Ammon's horn (tissue), 1 donor: ENCODE data around the gene VPS4A.

Experiments
- DNase-seq: peaks from one replicate; pipeline ENCODE4 v3.0.0-alpha.2; 2016; ENCODE audit warnings: low spot score

The VPS4A gene

DNA sequence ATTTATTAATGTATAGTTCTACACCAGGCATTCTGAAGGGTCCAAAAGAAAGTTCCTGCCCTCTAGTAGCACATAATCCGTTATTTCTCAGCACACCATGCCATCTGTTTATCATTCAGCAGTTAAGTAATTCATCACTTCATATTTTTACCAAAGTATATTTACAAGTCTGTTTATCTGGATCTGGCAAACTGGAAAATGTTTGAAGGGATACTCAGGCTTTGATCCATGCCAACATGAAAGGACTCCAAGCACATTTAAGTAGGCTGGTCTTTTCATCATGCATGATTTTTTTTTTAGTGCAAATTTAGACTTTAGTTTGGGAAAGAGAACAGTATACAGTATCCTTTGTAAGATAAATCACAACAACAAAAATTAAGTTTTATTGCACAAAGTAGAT is 4.1 kb upstream of the VPS4A start:
- DNase-seq: no peak

DNA sequence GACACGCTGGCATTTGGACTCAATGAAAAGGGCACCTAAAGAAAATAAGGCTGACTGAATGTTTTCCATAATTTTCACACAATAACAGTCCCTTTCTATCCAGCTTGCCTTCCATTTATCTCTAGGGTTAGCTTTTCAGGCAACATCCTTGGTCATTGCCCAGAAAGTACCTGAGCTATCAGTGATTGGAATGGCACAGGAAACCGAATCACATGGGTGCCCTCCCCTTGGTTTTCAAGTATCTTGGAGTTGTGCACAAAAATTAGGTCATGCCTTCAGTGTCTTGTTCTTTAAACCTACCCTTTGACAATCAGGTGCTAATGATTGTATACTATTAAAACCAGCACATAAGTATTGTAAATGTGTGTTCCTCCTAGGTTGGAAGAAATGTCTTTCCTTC is 3.3 kb upstream of the VPS4A start:
- DNase-seq: no peak

- DNase-seq: peak; percentile 82
Observed at GRCh38 chr16:69309316-69309715, 1.8 kb upstream of the VPS4A start.

DNA sequence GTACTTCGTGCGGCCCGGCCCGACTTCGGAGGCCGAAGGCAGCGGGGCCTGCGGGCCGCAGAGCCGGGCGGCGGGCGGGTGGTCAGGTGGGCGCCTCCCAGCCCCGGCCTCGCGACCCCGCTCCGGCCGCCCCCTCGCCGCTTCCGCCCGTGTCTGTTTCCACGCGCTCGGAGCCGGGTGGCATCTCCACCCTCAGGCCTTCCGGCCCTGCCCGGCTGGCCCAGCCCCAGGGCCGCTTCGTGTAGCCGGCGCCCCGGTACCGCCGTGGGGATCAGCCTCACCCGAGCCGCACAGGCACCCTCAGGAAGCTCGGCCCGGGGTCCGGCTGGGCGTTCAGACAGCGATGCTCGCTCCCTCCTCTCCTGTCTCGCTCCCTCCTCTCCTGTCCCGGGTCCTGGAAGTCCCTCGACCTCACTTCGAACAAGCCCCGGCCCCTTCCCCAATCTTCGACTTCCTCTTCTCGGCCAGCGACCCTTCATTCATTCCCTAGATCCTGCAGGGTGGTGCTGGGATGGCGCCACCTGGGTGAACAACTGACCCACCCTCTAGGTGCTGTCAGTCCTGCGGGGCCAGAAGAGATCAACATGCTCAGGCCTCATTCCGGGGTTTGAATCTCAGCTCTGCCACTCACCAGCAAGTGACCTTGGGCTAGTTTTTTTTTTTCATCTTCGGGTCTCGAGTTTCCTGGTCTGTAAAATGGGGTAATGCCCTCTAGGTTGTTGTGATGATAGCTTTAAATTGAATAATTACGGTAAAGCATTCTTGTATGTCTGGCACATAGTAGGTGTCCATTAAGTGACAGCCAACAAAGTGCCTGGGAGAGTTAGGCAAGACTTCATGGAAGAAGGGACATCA is 610 bp downstream of the VPS4A start:
- DNase-seq: no peak

- no peak for DNase-seq
Observed at GRCh38 chr16:69313469-69313868, 2.3 kb downstream of the VPS4A start.

GRCh38 chr16:69314534-69314933 is 3.4 kb downstream of the VPS4A start:
- DNase-seq: no peak

GRCh38 chr16:69315486-69316311 is 4.5 kb downstream of the VPS4A start:
- DNase-seq: no peak

- DNase-seq: no peak
Observed at GRCh38 chr16:69316595-69317034, 5.5 kb downstream of the VPS4A start.

- DNase-seq: no peak
Observed at GRCh38 chr16:69318177-69318910, 7.2 kb downstream of the VPS4A start.

DNA sequence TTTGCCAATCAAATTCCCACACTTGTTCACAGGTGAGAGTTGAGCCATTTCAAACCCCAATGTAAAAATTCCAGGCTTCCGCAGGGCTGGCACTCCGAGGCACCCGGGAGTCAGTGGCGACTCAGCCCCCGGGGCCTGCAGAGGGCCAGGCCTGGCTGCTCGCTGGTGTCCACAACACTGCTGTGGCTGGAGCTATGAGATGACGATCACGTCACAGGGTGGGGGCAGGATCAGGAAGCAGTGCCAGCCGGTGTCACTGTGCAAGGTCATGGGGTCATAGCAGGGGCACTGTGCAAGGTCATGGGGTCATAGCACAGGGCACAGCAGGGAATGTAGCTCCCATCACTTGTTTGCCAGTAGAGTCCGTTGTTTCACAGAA is 7.8 kb downstream of the VPS4A start:
- DNase-seq: no peak

DNA sequence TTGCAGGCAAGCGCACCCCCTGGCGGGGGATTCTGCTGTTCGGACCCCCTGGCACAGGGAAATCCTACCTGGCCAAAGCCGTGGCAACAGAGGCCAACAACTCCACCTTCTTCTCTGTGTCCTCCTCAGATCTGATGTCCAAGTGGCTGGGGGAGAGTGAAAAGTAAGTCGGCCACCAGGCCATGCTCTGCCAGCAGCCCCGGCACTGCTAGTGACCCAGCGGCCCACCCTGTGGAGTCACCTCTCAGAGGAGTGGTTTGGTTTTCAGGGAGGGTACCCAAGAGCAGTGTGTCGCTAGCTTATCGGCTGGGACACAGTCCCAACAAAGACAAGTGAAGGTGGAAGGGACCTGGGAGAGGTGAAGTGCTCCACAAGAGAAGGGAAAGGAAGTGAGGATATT is 8.2 kb downstream of the VPS4A start:
- DNase-seq: no peak

DNA sequence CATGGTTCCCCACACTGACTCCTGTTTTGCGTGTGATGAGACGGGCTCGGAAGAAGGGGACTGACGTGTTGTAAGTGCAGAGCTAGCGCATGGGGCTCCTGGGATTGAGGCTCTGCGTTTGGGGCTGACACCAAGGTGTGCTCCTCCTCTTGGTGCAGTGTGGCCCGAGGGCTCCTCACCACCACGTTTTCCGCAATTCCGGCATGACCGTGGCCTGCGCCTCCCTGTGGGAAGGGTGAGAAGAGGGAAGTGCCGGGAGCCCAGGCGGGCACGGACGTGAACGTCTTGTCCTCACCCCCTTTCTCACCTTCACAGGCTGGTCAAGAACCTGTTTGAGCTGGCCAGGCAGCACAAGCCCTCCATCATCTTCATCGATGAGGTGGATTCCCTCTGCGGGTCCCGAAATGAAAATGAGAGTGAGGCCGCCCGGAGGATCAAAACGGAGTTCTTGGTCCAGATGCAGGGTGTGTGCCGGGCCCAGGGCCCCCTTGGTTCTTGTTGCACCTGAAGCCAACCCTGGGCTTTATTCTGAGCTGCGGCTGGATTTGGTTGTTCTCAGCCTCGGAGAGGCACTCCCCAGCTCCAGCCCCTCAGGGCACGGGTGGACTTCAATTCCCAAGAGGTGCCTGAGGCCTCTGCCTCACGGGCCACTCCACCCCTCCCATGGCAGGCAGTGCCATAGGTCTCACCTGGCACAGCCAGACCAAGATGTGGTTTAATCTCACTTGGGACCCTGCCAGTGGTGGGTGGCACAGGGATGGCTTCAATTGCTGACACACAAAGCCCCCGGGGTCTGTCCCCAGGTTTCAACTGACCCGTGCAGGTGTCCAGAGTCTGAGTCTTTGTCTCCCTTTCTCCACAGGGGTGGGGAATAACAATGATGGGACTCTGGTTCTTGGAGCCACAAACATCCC is 8.9 kb downstream of the VPS4A start:
- no peak for DNase-seq

DNA sequence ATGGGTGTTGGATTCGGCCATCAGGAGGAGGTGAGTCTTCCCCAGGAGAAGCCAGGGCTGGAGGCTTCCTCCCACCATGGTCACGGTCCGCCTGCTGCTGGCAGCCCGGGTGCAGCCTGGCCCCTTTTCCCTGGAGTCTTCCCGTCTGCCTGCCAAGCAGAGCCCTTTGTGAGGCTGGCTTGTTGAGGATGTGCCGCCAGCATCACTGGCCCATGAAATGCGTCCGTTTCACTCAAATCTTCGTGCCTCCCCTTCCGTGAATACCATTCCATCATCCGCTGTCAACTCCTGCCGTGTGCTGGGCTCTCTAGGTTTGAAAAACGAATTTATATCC is 9.6 kb downstream of the VPS4A start:
- no peak for DNase-seq

DNA sequence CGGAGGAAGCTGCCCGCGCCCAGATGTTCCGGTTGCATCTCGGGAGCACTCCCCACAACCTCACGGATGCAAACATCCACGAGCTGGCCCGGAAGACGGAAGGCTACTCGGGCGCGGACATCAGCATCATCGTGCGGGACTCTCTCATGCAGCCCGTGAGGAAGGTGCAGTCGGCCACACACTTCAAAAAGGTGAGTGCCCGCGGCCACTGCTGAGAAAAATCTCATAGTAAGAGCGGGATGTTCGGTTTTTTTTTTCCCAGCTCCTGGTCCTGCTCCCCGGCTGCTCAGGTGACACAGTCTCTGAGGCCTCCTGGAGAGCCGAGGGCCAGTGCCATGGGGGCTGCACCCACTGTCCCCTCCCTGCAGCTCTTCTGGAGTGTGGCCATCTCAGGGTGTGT is 9.9 kb downstream of the VPS4A start:
- no peak for DNase-seq

DNA sequence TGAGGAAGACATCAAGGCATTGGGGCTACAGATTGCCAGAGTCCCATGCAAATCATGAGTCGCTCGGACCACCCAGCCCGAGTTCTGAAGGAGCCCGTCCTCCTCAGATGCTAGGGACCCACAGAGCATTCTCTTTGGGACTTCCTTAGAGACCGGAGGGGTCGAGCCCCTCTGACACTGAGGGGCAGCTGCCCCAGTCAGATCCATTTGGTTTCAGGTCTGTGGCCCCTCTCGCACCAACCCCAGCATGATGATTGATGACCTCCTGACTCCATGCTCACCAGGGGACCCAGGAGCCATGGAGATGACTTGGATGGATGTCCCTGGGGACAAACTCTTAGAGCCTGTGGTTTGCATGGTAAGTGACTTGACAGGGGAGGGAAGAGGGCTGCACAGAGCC is 11.2 kb downstream of the VPS4A start:
- no peak for DNase-seq

DNA sequence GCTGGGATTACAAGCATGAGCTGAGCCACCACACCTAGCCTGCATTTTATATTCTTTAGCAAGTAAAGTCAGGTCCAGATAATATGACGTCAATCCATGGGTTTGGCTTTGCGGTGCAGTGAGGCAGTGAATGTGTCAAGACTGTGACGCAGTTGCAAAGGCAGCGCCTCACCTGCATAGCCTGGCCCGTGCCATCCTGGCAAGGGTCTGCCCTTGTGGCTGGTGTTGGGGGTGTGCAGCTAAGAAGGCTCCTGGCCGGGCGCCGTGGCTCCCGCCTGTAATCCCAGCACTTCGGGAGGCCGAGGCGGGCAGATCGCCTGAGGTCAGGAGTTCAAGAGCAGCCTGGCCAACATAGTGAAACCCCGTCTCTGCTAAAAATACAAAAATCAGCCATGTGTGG is 12.3 kb downstream of the VPS4A start:
- DNase-seq: no peak

- DNase-seq: peak; percentile 69
Observed at GRCh38 chr16:69324013-69324531, 12.9 kb downstream of the VPS4A start.

GRCh38 chr16:69324585-69325253 is 13.6 kb downstream of the VPS4A start:
- DNase-seq: no peak

DNA sequence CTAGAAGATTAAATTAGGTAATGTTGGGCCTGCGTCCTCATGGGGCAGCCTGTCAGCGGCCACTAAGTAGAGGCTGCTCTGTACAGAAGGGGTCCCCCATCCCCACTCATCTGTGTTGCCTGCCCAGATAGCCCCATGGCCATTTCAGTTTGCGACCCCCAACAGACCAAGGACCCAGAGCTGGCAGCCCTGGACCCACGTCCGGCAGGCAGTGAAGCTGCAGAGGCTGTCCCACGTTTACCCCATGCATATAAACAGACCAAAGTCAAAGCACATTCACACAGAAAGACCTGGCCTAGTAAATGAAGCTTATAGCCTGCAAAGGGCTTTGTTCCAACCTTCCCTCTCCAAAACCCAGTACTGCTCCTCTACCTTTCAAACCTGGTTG is 14.6 kb downstream of the VPS4A start:
- DNase-seq: no peak

- no peak for DNase-seq
Observed at GRCh38 chr16:69326172-69326873, 15.2 kb downstream of the VPS4A start.
